GM08714 (cell line): Measurements from ENCODE around the gene MAML3.

Experiments used
- H3K4me3 ChIP-seq: fragments of 200-500 bp; sonication (Bioruptor generic); 2 replicates; pipeline ENCODE4 v1.5.1; 2014; ENCODE audit warnings: mild to moderate bottlenecking, low read length, inconsistent platforms
- ZNF274 ChIP-seq: IDR thresholded peaks from 2 replicates; pipeline ENCODE4 v1.6.1; 2012; ENCODE audit warnings: mild to moderate bottlenecking, low read depth, low read length

Gene MAML3

DNA sequence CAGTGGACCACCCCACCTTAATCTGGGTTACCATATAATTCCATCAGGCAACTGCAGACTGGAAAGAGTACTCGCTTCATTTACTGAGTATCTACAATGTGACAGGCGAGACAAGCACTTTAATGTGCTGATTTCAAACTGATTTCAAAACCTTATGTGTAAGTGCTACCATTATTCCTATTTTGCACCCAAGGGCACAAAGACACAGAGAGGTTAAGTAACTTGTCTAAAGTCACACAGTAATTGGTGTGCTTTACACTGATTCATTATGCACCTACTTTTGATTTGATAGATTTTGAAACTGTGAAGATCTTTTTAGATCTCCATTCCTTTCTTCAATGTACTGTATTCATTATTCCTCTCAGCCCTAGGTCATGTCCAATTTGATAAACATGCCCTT lies 296.0 kb downstream of the MAML3 start:
- TF ChIP-seq ZNF274: no peak
- no peak overlapping the region for H3K4me3 ChIP-seq

GRCh38 chr4:139857021-139857420 lies 297.0 kb downstream of the MAML3 start:
- no peak for TF ChIP-seq ZNF274
- no peak overlapping the region for H3K4me3 ChIP-seq

- H3K4me3 ChIP-seq: no peak overlapping the region
Observed at GRCh38 chr4:139854668-139855403, 299.1 kb downstream of the MAML3 start.

GRCh38 chr4:139853309-139853708 lies 300.7 kb downstream of the MAML3 start:
- TF ChIP-seq ZNF274: no peak
- H3K4me3 ChIP-seq: no peak overlapping the region

More at GRCh38 chr4:139854668-139855403, 299.1 kb downstream of the MAML3 start:
- TF ChIP-seq ZNF274: no peak

DNA sequence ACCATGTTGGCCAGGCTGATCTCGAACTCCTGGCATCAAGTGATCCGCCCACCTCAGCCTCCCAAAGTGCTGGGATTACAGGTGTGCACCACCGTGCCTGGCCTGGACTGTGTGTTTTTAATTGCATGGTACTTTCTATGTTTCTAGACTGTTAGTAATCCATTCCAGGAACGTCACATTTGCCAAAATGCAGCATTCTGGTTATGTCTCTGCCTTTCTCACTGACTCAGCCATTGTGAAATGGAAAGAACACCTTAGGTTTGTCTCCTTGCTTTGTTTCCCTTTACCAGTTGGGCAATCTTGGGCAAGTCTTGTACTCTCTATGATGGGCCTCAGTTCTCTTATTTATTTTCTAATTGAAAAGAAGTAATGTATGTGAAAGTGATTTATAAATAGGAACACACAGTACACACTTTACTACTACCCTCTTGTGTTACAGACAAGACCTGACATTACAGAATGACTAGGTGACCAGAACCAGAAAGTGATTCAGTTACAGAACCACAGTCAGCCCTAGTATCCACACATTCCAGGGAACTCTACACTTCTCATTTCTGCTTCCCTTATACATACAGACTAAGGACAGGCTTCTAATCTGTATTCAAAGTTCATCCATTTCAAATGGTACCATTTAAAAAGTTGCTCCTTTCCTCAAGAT lies 301.2 kb downstream of the MAML3 start:
- no peak for TF ChIP-seq ZNF274
- no peak overlapping the region for H3K4me3 ChIP-seq

GRCh38 chr4:139851639-139852038 lies 302.3 kb downstream of the MAML3 start:
- TF ChIP-seq ZNF274: no peak
- H3K4me3 ChIP-seq: no peak overlapping the region

DNA sequence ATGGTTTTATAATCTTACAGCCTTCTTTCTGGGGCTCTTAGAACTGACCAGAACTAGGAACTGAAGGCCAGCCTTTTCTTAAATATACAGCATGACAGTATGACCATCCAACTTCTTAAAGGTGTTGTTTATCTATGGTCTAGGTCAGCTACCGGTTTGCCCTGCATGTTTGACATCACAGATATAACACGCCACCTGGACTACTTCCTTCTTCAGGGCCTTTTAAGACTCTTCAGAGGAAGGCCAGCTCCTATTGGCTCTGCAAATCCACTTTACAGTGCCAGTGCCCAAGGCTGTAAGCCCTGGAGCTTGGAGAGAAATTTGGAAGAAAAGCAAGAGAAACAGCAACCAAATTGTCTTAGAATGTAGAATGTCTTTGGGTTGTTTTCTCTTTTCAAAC lies 302.9 kb downstream of the MAML3 start:
- no peak for TF ChIP-seq ZNF274
- H3K4me3 ChIP-seq: no peak overlapping the region

DNA sequence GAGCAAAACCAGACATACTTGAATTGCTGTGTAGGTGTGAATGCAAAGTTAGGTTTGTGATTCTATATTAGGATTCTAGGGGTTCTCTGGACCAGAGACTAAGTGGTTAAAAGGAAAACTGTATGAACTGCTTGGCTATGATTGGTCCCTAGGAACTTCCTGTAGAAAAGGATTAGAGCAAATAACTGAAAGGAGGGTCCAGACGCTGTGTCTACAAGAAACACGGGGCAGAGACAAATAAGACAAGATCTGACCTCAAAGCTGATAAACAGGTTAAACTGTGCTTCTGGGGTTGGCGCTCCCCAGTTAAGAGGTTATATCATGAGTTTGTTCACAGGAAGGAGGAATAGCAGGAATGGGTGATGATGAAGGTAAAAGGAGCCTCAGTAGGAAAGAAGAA lies 304.8 kb downstream of the MAML3 start:
- no peak for TF ChIP-seq ZNF274

DNA sequence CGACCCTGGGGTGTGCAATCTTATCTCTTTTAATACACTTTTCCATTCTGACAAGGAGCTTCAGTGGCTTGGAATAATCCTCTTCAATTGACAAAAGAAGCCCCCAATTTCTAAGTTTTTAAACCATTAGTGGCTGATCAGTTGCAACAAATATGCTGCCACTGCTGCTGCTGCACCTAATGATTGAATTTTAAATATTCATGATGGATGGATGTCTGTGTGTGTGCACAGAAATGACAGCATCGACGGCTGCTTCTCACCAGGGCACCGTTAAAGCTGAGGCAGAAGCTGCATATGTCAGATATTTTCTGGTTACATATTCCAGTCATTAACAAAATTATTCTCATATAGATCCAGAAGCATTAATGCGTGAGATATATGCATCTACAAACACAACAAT lies 306.0 kb downstream of the MAML3 start:
- no peak overlapping the region for H3K4me3 ChIP-seq
- no peak for TF ChIP-seq ZNF274

More for the DNA sequence above, 304.8 kb downstream of the MAML3 start:
- H3K4me3 ChIP-seq: no peak overlapping the region

- TF ChIP-seq ZNF274: no peak
- no peak overlapping the region for H3K4me3 ChIP-seq
Observed at GRCh38 chr4:139847602-139848001, 306.4 kb downstream of the MAML3 start.

- H3K4me3 ChIP-seq: no peak overlapping the region
- TF ChIP-seq ZNF274: no peak
Observed at GRCh38 chr4:139846766-139847165, 307.2 kb downstream of the MAML3 start.

DNA sequence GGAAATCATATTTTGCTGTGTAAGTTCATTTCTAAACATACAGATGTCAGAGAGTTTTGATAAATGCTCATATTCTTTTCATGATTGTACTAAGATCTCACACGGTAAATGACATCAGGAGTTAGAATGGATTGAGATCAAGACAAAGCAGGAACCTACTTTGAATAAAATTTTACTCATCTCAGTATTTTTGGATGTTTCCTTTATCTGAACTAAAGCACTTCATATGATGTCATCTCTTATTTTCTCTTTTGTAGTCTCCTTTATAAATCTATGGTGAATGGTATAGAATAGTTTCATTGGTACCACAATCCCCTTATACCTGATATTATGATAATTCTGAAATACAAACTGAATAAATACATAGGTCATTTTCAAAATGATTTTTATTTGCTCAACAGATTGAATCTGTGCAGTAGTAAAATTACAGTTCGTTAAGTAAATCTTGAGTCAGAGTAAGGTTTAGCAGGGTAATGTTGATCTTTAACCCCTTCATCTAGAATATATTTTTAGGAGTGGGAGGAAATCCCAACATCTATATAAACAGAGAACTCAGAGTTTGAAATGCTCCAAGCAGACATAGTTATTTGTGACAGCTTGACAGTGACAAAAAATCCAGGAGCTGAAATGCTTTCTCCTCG lies 308.4 kb downstream of the MAML3 start:
- no peak for TF ChIP-seq ZNF274
- H3K4me3 ChIP-seq: no peak overlapping the region

GRCh38 chr4:139844459-139845036 lies 309.4 kb downstream of the MAML3 start:
- no peak overlapping the region for H3K4me3 ChIP-seq
- TF ChIP-seq ZNF274: no peak

GRCh38 chr4:139844057-139844456 lies 309.9 kb downstream of the MAML3 start:
- no peak overlapping the region for H3K4me3 ChIP-seq
- no peak for TF ChIP-seq ZNF274

DNA sequence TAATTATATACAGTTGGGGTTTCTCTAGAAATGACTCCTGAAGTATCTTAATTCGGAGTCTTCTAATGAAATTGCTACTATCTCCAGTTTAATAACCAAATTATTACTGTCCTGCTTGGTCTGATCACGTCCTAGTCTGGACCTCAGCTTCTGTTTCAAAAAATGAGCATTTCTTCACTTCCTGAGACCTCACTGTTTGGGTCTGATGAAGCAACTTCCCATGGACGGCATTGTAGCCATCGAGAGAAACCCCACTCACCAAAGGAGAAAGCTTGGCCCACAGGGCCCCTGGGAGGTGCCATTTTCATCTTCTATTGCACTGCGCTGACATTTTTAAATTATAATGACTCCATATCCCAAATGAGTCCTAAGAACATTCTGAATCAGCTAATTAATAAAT lies 310.3 kb downstream of the MAML3 start:
- TF ChIP-seq ZNF274: no peak

More for the DNA sequence above, 310.3 kb downstream of the MAML3 start:
- H3K4me3 ChIP-seq: no peak overlapping the region
